Liver (tissue), 3 donors: Measurements from ENCODE around the gene LCN6.

Source experiments
- CTCF ChIP-seq: fragments of 150-350 bp; IDR thresholded peaks from 2 replicates; pipeline ENCODE4 v1.5.1; 2017; ENCODE audit warnings: improper control_type of control experiment, low read depth, low read length; ENCODE audit not compliant: missing input control
- EGR1 ChIP-seq, 2 donors: IDR thresholded peaks; 2 replicates each; pipeline ENCODE4 v1.6.1; 2016 to 2018; ENCODE audit warnings: antibody characterized with exemption in 2 of 2, low read depth in 2 of 2
- FOXA1 ChIP-seq: IDR thresholded peaks from 2 replicates; pipeline ENCODE4 v1.6.1; 2016; ENCODE audit warnings: antibody characterized with exemption
- GABPA ChIP-seq, 2 donors: IDR thresholded peaks in 1 of 2; conservative IDR thresholded peaks in 1 of 2; 2 replicates each; pipeline ENCODE4 v1.6.1; 2016; ENCODE audit warnings: antibody characterized with exemption in 2 of 2, mild to moderate bottlenecking in 1 of 2, moderate library complexity in 1 of 2
- JUND ChIP-seq, 2 donors: IDR thresholded peaks; 2 replicates each; pipeline ENCODE4 v1.6.1; 2016; ENCODE audit warnings: antibody characterized with exemption in 2 of 2
- RAD21 ChIP-seq, 2 donors: IDR thresholded peaks; 2 replicates each; pipeline ENCODE4 v1.6.1; 2016; ENCODE audit warnings: antibody characterized with exemption in 2 of 2, mild to moderate bottlenecking in 2 of 2
- SP1 ChIP-seq: IDR thresholded peaks from 2 replicates; pipeline ENCODE4 v1.6.1; 2018; ENCODE audit warnings: antibody characterized with exemption, mild to moderate bottlenecking
- TAF1 ChIP-seq: conservative IDR thresholded peaks from 2 replicates; pipeline ENCODE4 v1.6.1; 2016; ENCODE audit warnings: antibody characterized with exemption, mild to moderate bottlenecking
- YY1 ChIP-seq: IDR thresholded peaks from 2 replicates; pipeline ENCODE4 v1.6.1; 2016; ENCODE audit warnings: antibody characterized with exemption, mild to moderate bottlenecking
- TF ChIP-seq, protein P1 (sequence below): IDR thresholded peaks from 2 replicates; pipeline ENCODE4 v1.6.1; 2016; ENCODE audit warnings: antibody characterized with exemption, mild to moderate bottlenecking
- TF ChIP-seq, protein P2 (sequence below): IDR thresholded peaks from 2 replicates; pipeline ENCODE4 v1.6.1; 2016; ENCODE audit warnings: antibody characterized with exemption
- donor health status: healthy.
- donor health status: healthy.

- TF ChIP-seq EGR1 (IDR thresholded peaks at IDR 0.05; ENCODE audit: low read depth in 2 of 2), result no peak
- no peak for TF ChIP-seq RAD21 (IDR thresholded peaks at IDR 0.05)
- no peak for TF ChIP-seq SP1
- TF ChIP-seq, protein P1, sequence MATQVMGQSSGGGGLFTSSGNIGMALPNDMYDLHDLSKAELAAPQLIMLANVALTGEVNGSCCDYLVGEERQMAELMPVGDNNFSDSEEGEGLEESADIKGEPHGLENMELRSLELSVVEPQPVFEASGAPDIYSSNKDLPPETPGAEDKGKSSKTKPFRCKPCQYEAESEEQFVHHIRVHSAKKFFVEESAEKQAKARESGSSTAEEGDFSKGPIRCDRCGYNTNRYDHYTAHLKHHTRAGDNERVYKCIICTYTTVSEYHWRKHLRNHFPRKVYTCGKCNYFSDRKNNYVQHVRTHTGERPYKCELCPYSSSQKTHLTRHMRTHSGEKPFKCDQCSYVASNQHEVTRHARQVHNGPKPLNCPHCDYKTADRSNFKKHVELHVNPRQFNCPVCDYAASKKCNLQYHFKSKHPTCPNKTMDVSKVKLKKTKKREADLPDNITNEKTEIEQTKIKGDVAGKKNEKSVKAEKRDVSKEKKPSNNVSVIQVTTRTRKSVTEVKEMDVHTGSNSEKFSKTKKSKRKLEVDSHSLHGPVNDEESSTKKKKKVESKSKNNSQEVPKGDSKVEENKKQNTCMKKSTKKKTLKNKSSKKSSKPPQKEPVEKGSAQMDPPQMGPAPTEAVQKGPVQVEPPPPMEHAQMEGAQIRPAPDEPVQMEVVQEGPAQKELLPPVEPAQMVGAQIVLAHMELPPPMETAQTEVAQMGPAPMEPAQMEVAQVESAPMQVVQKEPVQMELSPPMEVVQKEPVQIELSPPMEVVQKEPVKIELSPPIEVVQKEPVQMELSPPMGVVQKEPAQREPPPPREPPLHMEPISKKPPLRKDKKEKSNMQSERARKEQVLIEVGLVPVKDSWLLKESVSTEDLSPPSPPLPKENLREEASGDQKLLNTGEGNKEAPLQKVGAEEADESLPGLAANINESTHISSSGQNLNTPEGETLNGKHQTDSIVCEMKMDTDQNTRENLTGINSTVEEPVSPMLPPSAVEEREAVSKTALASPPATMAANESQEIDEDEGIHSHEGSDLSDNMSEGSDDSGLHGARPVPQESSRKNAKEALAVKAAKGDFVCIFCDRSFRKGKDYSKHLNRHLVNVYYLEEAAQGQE, result no peak
- TF ChIP-seq CTCF, result no peak
- no peak for TF ChIP-seq GABPA (IDR thresholded peaks at IDR 0.05 in 1 of 2, conservative IDR thresholded peaks at IDR 0.05 in 1 of 2)
- TF ChIP-seq, protein P2, sequence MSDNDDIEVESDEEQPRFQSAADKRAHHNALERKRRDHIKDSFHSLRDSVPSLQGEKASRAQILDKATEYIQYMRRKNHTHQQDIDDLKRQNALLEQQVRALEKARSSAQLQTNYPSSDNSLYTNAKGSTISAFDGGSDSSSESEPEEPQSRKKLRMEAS, result no peak
- TF ChIP-seq YY1, result no peak
- no peak for TF ChIP-seq FOXA1
- no peak for TF ChIP-seq TAF1
- no peak for TF ChIP-seq JUND (IDR thresholded peaks at IDR 0.05)
Measured at GRCh38 chr9:136759436-136760325, 11.4 kb upstream of the LCN6 start.
